GM19468 (cell line): ENCODE results near the gene AKAP13.
A peak's percentile ranks its signal among the peaks of the same experiment; 100 is the strongest.
"Not testable (repeated sequence)": the region's sequence is repeated elsewhere in the genome, so short reads cannot be mapped to it uniquely, and the experiment has no call there.

ENCODE experiments used
- ATAC-seq: cut with Tn5 transposase; IDR thresholded peaks from one replicate; pipeline ENCODE4 v1.9.1; 2021; ENCODE audit warnings: mild to moderate bottlenecking, moderate library complexity, moderate number of reproducible peaks; ENCODE audit not compliant: unreplicated experiment; ENCODE audit errors: extremely low read depth

Gene AKAP13

DNA sequence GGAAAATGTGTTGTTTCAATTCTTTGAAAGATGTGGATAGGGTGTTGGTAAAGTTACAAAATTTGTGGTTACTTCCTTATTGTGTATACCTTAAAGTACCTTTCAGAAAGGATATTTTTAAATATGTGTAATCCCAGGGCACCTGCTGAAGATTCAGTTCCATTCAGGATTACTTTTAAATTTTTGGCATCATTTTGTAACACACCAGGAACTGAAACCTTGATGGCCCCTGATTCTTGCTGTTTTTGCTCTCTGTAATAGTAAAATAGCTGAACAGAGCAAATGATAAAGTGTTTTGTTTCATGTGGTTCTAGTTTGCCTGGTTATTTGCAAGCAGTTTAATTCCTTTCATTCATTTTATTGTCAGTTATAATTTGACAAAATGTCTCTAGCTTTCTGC is 253.5 kb downstream of the AKAP13 start:
- no peak for ATAC-seq

GRCh38 chr15:85636351-85636750 is 255.9 kb downstream of the AKAP13 start:
- ATAC-seq = no peak

DNA sequence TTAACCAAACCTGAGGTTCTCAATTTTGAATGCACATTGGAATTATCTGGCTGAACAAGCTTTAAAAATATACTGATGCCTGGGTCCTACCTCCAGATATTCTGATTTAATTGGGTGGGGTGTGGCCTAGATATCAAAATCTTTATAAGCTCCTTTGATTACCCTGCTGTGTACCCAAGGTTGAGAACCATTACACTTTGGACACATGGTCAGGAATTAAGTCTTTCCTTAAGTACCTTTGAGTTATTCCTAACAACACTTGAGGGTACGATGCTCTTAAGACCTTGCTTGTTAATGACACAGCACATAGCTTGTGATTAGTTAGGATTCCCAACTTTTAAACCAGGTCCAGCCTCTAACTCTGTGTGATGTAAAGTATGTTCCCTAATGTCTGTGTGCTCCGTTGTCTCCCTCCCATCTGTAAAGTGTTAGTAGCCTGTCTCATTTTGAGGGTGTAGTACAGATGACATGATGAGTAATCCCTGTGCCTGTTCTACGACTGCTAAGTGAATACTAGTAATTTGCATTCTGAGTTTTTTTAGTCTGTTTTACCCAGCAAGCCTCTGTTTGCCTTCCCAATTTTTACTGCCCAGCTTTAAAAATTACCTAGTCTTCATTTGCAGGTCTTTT is 259.5 kb downstream of the AKAP13 start:
- ATAC-seq = no peak

DNA sequence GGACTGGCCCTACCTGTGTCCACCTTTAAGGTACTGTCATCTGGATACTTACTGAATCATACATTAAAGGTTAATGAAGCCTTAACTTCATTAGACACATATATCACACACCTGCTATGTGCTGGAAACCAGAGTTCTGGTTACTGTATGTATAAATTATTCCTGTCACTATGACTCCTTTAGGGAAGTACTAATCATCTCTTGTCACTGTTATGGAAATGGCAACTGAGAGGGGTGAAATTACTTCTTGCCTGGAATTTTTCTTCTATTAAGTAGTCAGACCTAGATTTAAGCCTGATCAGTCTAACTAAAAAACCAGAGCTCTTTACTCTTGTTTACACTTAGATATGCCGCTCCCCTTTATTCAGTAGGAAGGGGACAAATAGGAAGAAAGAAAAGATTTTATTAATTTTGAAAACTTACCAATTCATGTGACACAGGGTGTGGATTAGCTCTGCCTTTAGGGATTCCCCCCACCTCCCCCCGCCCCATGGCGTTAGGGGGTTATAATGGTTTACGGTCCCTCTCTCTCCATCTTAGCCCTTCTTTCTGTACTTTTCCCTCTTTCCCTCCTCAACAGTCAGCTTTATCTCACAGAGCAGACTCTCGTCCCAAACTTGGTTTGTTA is 261.8 kb downstream of the AKAP13 start:
- no peak for ATAC-seq

DNA sequence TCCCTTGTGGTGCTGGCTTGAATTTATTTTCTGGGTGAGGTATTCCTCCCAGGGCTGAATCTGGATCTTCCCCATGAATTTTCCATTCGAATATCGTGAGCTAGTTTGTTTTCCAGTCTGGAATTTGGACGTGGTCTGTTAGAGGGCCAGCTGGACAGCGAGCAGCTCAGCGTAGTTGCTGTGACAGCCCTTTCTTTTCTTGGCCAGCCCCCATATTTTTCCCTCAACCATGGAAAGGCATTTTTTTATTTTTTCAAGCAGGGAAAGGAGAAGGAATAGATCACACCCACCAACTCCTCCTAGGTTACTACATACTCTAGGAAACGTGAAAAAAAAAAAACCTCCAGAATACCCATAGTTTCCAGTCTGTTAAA is 262.3 kb downstream of the AKAP13 start:
- ATAC-seq = no peak

- ATAC-seq = peak; percentile 31
Observed at GRCh38 chr15:85646538-85647091, 266.2 kb downstream of the AKAP13 start.

DNA sequence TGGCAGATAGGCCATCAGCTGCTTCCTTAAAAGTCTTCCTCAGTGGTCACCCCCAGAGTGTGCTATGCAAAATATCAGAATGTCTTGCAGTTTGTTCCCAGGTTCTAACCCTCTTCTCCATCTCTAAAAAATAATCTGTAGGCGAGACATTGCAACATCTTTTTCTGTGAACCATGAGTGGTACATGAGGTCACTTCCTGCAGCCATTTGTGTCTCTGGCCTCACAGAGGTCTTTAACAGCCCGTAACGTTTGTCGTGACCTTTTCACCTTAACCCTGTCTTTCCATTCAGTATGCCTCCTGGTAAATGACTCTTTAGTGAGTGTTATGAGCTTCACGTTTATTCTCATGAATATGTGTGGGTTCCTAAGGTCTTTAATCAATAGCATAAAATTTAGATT is 269.0 kb downstream of the AKAP13 start:
- ATAC-seq = no peak

- no peak for ATAC-seq
Observed at GRCh38 chr15:85651548-85651947, 271.1 kb downstream of the AKAP13 start.

DNA sequence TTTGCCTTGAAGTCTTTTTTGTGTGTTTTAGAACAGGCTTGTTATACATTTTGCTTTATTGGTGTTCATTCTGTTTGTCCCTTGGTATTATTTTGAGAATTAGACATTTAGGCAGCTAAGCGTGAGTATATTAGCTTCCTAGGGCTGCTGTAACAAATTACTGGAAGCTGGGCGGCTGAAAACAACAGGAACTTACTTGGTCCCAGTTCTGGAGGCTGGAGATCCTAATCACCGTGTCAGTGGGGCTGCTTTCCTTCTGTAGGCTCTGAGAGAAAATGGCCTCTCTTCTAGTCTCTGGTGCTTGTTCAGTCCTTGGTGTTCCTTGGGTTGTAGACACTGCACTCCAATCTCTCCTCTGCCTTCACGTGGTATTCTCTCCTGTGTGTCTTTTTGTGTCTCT is 272.1 kb downstream of the AKAP13 start:
- ATAC-seq = no peak

DNA sequence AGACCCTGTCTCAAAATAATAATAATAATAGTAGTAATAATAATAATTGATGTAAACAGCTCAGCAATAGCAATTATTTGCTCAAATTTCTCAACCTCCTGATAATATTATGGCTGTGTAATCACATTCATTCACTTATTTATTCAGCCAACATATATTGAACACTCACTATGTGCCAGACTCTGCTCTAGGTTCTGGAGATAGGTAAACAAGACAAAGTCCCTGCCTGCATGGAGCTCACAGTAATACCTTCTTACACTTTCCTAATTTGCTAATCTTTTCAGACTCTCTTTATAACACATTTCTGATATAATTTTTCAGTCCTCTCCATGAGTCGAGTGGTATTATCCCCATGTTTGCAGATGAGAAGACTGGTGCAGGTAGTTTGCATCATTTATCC is 276.7 kb downstream of the AKAP13 start:
- no peak for ATAC-seq

- no peak for ATAC-seq
Observed at GRCh38 chr15:85658816-85659215, 278.4 kb downstream of the AKAP13 start.

GRCh38 chr15:85661859-85662258 is 281.5 kb downstream of the AKAP13 start:
- ATAC-seq = no peak

DNA sequence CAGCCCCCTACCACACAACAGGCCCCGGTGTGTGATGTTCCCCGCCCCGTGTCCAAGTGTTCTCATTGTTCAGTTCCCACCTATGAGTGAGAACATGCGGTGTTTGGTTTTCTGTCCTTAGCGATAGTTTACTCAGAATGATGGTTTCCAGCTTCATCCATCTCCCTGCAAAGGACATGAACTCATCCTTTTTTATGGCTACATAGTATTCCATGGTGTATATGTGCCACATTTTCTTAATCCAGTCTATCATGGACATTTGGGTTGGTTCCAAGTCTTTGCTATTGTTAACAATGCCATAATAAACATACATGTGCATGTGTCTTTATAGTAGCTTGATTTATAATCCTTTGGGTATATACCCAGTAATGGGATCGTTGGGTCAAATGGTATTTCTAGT is 285.3 kb downstream of the AKAP13 start:
- ATAC-seq = not testable (repeated sequence)

- ATAC-seq = peak; percentile 95
Observed at GRCh38 chr15:85667491-85668424, 287.4 kb downstream of the AKAP13 start.

DNA sequence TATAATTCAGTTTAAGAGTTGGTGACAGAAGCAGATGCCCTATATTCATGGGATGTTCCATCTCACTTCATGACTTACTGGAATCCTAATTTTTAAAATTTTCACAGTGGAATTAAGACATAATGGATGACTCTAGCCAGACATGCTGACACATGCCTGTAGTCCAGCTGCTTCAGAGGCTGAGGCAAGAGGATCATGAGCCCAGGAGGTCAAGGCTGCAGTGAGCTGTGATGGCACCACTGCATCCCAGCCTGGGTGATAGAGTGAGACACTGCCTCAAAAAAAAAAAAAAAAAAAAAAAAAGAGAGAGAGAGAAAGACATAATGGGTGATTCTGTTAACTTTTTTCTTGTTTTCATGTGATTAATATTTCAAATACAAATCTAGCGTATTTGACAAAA is 290.8 kb downstream of the AKAP13 start:
- no peak for ATAC-seq

DNA sequence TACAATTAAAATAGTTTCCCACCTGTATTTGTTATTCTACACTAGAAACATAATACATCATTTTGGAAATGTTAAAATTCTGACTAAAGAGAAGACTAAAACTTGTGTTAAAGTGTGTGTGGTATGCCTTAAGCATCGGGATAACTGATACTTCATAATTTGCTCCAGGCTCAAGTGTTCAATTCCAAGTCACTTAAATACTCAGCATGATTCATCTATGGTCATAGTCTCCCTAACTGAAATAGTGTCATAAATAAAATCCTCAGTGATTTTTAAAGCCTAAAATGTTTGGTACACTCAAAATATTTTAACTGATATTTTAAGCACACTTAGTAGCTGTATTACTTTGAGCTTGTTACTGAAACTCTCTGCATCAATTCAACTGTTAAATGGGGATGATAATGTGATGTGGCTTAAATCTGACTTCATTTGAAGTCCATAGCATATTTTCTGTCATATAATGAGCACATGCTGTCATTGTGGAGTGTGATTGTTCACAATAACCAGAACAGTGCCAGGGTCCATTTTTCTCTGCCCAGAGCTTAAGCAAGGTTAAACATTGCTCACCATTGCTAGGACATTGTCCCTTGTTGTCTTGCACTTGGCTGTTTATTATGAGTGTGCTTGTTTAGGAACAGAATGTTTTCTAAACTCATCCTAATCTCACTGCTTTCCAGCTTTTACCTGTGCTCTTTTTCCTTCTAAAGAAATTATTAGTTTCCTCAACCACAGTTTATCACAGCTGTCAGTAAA is 292.1 kb downstream of the AKAP13 start:
- no peak for ATAC-seq

DNA sequence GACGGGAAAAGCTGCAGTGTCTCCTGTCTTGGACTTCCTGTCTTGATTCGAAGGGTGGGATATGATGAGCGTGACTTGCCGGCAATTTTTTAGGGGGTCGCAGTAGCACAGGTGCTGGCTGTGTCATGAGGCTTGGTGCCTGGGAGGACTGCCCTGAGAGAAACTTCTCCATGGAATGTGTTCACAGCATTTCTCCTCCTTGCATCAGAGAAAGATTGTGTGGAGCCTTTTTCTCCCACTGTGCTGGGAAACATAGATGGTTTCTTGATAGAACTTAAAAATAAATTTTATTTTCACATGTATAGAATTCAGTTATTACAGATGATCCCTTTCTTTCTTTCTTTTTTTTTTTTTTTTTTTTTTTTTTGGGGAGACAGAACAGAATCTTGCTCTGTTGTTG is 292.9 kb downstream of the AKAP13 start:
- ATAC-seq = no peak

GRCh38 chr15:85676342-85677098 is 296.1 kb downstream of the AKAP13 start:
- no peak for ATAC-seq

DNA sequence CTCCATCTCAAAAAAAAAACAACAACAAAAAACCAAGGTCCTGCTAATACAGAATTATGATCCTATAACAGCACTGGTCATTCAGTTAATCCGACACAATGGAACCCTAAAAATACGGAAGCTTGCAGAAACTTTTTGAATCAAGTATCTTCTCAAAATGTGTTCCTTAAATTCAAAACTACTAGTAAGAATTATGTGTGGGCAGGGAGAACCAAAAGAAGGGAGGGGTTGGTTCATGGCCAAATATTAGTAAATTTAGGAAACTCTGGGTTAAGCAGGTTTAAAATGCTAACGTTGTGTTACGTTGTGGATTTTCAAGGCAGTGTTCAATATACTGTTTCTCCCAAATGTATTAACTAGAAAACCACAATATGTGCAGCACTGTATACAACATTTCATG is 298.8 kb downstream of the AKAP13 start:
- no peak for ATAC-seq

DNA sequence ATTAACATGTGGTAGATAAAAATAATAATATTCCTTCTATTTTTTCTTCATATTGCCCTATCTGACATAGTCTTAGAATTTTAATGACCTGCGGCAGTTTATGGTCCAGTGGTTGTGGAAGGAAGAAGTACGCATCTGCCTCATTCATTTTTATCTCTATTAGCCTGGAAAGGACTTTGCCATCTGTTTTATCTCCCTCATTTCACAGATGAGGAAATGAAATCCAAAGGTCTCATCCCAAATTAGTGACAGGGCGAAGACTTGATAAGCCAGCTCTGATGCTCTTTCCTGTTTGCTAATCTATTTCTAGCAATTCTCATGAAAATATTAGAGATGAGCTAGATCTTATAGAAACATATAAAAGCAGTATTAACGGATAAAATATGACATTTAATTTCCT is 301.0 kb downstream of the AKAP13 start:
- ATAC-seq = no peak
